ENCODE measurements around the gene MYH6. TPM values are rescaled to one million over a fixed set of nuclear protein-coding genes. Genes with fewer than 3 reads are reported as not detected.
A peak's percentile ranks its signal among the peaks of the same experiment; 100 is the strongest.

The MYH6 gene
- total RNA-seq, 4 donors from 2014 or later: 20.4 to 1,496 (median 303) TPM

DNA sequence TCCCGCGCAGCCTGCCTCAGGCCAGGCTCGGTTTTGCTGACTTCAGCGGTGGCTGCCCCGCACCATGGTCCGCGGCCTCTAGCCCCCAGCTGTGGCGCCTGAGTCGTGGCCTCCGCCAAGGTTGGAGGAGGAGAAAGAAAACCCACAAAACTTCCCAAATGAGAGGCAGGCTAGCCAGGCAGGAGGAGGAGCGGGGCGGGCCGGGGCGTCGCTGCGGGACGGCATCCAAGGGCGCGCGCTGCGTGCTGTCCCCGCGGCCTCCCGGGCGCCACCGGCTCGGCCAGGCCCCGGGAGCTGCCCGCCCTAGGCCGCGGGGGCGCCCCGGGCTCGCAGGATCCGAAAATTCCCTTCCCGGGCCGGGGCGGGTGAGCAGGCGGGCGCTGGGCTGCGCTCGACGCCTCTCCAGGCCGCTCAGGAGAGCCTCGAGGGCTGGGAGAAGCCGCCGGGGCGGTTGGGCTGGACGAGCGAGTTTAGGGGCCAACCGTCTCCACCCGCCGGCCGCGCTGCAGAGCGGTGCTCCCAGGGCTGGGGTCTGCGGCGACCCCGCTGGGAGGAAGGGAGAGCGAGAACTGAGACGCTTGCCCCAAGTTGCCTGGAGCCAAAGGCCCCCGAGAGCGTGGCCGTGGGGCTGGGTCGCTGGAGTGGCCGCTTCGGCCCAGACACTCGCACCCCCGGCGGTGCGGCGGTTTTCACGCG lies 42.9 kb downstream of the MYH6 start, which contains the start of gene EFS:
EFS (minus strand) TSS at position 137 of the 696 bp plus-strand sequence. CDS start 147 bp downstream, outside the sequence.
- Histone ChIP-seq H3K4me3 (peak within 1 kb of the TSS; percentile 46 to 55 (median 53)), H3K27me3 (peaks cover 13 to 23% (median 17%) of the 10 kb centered on the region in 3 donors), H3K36me3 (no peaks in the 10 kb centered on the region), H3K4me1 (peaks cover 0 to 4% of the 10 kb centered on the region in 2 donors), H3K27ac (peak within 1 kb of the TSS; percentile 68 to 81 (median 74)), H3K9me3 (no peaks in the 10 kb centered on the region)
- ATAC-seq (peak; percentile 16 to 36), DNase-seq (no peak)
- TF ChIP-seq CTCF (IDR thresholded peaks at IDR 0.05 in 4 of 5, conservative IDR thresholded peaks at IDR 0.05 in 1 of 5): no peak
- no peak for TF ChIP-seq POLR2A (IDR thresholded peaks at IDR 0.05)
- in situ Hi-C loops (cut with MboI; ENCODE audit: low sequenced_read_pairs in 4 of 4): no loop called here
- intact Hi-C loops (cut with DNase I; ENCODE audit: low total_unique reads): no loop called here

DNA sequence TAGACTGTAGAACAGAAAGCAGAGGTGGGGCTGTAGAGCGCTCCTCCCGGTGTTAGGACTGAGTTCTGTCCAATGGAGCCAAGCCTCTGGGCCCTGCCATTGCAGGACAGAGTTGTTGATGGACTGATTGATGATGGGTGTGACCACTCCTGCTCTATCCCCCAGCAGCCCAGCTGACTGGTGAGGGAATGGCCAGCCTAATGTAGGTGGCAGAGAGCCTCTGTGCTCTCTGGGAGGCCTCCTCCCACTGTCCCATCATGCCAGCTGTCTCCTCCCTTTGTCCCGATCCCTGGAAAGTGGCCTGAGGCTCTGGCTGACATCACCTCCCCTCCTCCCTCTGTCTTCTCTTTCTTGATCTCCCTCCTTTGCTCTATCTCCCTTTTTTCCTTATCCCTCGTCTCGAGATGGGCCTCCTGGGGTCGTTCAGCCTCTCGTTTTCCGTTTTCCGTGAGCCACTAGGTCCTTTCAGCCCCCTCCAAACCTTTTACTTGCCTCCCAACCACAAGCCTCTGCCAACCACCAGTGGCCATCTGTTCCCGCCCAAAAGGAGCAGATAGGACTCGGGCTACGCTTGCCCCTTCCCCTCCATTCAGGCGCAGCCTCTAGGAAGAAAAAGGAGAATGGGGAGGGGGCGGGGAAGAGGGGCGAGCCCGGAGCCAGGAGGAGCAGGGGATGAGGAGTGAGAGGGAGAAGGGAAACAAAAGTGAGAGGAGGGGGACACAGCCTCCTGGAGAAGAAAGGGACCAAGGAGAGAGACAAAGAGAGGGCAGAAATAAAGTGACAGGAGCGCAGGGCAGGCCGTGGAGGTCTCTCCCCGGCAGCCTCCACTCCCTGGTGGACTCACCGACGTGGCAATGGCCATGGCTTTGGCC lies 43.7 kb downstream of the MYH6 start:
- Histone ChIP-seq H3K27ac (peak overlapping the region; percentile 68 to 81 (median 74)), H3K9me3 (no peaks in the 10 kb centered on the region), H3K4me3 (peak overlapping the region; percentile 46 to 55 (median 53)), H3K4me1 (peaks cover 0 to 4% of the 10 kb centered on the region in 2 donors), H3K36me3 (no peaks in the 10 kb centered on the region), H3K27me3 (peaks cover 13 to 23% (median 17%) of the 10 kb centered on the region in 3 donors)
- DNase-seq: peak in 1 of 2 donors; percentile 58
- in situ Hi-C loops (cut with MboI; ENCODE audit: low sequenced_read_pairs in 4 of 4): no loop called here
- intact Hi-C loops (cut with DNase I; ENCODE audit: low total_unique reads): no loop called here
- TF ChIP-seq CTCF (IDR thresholded peaks at IDR 0.05 in 4 of 5, conservative IDR thresholded peaks at IDR 0.05 in 1 of 5) (no peak), POLR2A (IDR thresholded peaks at IDR 0.05) (no peak)
- peak; percentile 17 to 32 for ATAC-seq

GRCh38 chr14:23362200-23362599 lies 45.9 kb downstream of the MYH6 start:
- no peaks in the 10 kb centered on the region for H3K36me3 ChIP-seq
- peaks cover 13 to 20% (median 17%) of the 10 kb centered on the region in 3 donors for H3K27me3 ChIP-seq
- H3K9me3 ChIP-seq: no peaks in the 10 kb centered on the region
- H3K4me3 ChIP-seq: no peak overlapping the region
- H3K27ac ChIP-seq: no peak overlapping the region
- in situ Hi-C loops (cut with MboI; ENCODE audit: low sequenced_read_pairs in 4 of 4) (no loop called here), intact Hi-C loops (cut with DNase I; ENCODE audit: low total_unique reads) (no loop called here)
- ATAC-seq (no peak), DNase-seq (no peak)
- H3K4me1 ChIP-seq: peaks cover 0 to 4% of the 10 kb centered on the region in 2 donors
- TF ChIP-seq POLR2A (IDR thresholded peaks at IDR 0.05) (no peak), CTCF (IDR thresholded peaks at IDR 0.05 in 4 of 5, conservative IDR thresholded peaks at IDR 0.05 in 1 of 5) (no peak)

- ATAC-seq (no peak), DNase-seq (no peak)
- in situ Hi-C loops (cut with MboI; ENCODE audit: low sequenced_read_pairs in 4 of 4) (no loop called here), intact Hi-C loops (cut with DNase I; ENCODE audit: low total_unique reads) (no loop called here)
- H3K9me3 ChIP-seq: no peaks in the 10 kb centered on the region
- no peaks in the 10 kb centered on the region for H3K36me3 ChIP-seq
- H3K27ac ChIP-seq: no peak overlapping the region
- peaks cover 0 to 4% of the 10 kb centered on the region in 2 donors for H3K4me1 ChIP-seq
- TF ChIP-seq CTCF (IDR thresholded peaks at IDR 0.05 in 4 of 5, conservative IDR thresholded peaks at IDR 0.05 in 1 of 5): no peak
- TF ChIP-seq POLR2A (IDR thresholded peaks at IDR 0.05): no peak
- peaks cover 13 to 20% (median 17%) of the 10 kb centered on the region in 3 donors for H3K27me3 ChIP-seq
- no peak overlapping the region for H3K4me3 ChIP-seq
Measured at GRCh38 chr14:23361763-23362162, 46.3 kb downstream of the MYH6 start.
